Stimulated activated CD4-positive, alpha-beta T cell treated with anti-CD3 and anti-CD28 coated beads, Interleukin-15, amount 100 ng/mL, for 48 hours (primary cell): ENCODE measurements around the gene IL13RA2.
A peak's percentile ranks its signal among the peaks of the same experiment; 100 is the strongest.

Experiments
- DNase-seq, 2 donors: peaks; one replicate each; pipeline ENCODE4 v3.0.0-alpha.2; 2020; ENCODE audit warnings: low read depth in 2 of 2

Gene IL13RA2, protein sequence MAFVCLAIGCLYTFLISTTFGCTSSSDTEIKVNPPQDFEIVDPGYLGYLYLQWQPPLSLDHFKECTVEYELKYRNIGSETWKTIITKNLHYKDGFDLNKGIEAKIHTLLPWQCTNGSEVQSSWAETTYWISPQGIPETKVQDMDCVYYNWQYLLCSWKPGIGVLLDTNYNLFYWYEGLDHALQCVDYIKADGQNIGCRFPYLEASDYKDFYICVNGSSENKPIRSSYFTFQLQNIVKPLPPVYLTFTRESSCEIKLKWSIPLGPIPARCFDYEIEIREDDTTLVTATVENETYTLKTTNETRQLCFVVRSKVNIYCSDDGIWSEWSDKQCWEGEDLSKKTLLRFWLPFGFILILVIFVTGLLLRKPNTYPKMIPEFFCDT

DNA sequence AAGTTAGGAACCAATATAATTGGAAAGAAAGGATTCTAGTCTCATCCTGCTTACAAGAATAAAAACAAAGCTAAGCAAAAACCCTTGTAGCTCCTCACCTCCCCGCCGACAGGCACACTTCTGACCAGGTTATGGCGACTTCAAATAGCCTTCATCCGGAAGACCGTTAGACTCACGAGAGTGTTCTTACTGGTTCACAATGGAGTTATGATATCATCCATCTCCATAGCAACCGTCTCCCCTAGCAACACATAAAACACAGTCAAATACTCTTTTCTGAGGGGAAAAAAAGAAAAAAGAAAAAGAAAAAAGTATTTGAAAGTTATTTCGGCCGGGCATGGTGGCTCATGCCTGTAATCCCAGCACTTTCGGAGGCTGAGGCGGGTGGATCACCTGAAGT lies at the start of gene IL13RA2:
IL13RA2 (minus strand) TSS at position 162 of the 400 bp plus-strand sequence. CDS start 347 bp downstream, outside the sequence.
- no peak for DNase-seq

DNA sequence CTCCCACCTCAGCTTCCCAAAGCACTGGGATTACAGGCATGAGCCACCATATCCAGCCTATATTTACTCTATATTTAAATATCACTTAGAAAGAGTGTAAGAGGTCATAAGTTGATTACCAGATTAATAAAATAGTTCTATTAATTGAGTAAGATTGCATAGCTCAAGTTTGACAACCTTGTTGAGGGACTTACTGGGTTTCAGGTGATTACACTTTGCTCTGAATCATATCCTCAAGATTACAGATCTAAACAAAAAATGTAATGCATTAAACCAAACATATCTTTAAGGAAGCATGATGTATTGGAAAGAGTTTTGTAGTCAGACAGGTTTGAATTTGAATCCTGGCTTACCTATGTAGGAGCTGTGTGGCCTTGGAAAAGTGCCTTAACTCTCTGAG lies 47.9 kb upstream of the IL13RA2 start:
- no peak for DNase-seq

DNA sequence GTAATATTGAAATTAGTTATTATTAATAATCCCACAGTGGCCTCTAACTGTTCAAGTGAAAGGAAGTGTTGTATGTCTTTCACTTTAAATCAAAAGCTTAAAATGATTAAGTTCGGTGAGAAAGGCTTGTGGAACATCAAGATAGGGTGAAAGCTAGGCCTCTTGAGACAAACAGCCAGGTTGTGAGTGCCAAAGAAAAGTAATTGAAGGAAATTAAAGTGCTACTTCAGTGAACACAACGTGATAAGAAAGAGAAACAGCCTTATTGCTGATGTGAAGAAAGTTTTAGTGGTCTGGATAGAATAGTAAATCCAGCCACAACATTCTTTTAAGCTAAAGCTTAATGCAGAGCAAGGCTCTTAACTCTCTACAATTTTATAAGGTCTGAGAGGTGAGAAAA lies 42.6 kb upstream of the IL13RA2 start:
- DNase-seq: no peak

DNA sequence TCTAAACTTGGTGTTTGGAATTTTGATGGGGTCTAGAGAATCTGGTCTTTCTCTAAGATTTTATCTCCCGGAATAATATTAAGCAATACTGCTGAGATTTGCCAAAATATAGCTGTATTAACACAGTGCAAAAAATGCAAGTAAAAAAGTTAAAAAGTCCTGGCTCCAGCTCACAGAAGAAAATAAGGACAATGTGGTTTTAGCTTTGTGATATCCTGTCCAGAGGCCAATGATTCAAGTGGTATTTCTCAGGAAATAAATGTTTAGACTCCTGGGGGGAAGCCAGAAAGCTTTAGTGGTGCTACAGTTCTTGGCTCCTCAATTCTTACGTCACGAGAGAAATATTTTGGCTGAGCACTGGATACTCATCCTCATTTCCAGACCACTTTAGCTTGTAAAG lies 40.9 kb upstream of the IL13RA2 start:
- DNase-seq: no peak

DNA sequence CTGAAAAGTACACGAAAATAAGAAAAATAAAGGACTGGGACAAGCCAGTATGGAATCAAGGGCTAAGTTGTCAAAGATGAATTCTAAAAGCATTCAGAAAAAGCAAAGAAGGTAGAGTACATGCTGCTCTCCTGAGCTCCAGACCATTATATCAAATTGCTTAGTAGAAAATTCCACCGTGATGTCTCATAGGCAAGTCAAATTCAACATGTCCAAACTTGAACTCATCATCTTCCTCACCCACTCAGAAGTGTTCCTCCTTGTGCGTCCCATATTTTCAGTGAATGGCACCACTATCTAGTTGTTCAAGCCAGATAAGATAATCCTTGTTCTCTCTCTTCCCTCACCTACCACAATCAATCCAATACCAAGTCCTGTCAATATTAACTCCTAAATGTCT lies 37.5 kb upstream of the IL13RA2 start:
- DNase-seq: no peak

DNA sequence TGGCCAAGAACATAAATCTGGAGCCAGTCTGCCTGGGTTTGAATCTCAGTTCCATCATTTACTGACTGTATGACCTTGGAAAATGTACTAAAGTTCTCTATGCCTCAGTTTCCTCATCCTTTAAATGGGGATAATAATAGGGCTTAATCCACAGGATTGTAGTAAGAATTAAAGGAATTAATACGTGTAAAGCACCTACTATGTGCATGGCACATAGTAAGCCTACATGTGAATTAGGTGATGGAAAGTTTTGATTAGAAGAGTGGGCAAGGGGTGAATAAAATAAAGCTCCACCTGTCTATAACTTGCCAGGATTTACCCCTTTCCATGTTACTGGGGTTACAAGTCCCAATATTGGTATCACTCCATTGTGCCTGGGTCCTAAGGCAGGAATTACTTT lies 35.8 kb upstream of the IL13RA2 start:
- no peak for DNase-seq

DNA sequence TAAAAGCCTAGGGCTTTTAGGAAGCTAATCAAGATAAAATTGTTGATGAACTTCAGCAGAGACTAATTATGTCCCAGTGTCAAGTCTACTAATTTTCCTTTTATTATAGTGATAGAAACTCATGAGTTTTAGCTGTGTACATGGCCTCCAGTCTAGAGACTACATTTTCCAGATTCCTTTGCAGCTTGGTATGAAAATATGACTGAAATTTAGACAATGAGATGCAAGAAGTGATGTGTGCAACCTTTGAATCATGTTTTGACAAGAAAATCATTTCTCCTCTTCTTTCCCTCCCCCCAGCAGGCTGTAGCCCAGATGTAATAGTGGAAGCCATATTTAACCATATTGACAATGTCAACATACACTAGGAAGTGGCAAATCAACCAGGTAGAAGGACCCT lies 30.3 kb upstream of the IL13RA2 start:
- DNase-seq: no peak

DNA sequence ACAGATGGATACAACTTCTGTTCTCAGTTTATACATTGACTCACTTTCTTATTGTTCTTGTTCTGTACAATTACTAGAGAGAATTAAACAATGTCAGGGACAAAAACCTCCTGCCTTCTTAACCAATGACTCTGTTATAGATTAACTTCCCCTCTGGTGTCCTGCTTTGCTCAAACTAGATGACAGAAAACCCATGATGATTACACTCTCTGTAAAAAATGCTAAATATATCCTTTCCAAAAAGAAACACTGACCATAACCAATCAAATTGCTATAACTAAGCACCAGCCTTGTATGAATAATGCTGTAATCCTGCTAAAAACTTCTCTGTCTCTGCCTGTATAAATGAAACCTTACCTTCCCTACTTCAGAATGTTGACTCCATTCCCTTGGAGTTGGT lies 29.8 kb upstream of the IL13RA2 start:
- DNase-seq: no peak

DNA sequence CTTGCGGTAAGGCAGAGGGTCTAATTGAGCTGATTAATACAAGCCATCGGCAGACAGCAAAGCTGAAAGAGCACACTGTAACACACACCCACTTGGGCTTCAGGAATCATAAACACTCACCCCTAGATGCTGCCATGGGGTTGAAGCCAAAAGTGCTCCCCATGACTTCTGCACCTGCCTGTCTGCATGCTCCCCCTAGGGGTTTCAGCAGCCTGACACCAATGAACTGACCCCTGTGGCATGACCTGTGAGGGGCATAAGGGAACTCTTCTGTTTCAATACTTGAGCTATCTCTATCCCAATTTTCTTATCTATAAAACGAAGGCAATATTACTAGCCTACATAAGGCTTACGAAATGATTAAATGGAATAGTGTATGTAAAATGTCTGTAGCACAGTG lies 23.0 kb upstream of the IL13RA2 start:
- no peak for DNase-seq

DNA sequence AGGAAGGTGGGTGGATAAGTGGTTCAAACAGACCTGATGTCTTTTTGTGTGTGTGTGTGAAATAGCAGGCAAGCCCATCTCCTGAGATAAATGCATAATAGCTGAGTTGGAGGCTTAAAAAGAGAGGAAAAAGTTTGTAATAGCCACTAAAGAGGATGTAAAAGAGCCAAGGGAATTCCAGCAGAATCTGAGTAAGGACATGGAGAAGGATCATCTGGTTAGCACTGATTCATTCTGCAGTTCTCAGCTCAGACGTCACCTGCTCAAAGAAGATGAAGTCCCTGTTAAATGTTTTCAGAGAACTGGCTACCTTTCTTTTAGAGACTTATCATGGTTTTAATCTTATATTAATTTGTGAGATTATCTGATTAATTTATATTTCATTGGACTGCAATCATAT lies 21.0 kb upstream of the IL13RA2 start:
- DNase-seq: no peak

DNA sequence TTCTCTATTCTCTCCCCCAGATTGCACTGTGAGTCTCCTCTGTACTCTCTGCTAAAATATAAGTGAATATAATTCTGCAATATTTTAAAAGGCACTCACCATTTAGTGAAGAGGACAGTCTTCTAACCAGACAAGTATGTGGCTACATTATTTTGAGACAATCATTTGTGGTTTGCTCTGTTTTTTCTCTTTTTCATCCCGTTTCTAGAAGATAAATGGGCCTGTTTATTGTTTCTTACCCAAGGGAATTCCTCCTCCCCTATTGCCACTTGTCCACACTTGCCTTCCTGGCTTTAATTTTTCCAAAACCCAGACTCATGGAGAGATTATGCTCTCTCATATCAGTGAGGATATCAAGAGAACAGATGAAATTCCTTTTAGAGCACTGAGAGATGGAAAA lies 18.6 kb upstream of the IL13RA2 start:
- no peak for DNase-seq

DNA sequence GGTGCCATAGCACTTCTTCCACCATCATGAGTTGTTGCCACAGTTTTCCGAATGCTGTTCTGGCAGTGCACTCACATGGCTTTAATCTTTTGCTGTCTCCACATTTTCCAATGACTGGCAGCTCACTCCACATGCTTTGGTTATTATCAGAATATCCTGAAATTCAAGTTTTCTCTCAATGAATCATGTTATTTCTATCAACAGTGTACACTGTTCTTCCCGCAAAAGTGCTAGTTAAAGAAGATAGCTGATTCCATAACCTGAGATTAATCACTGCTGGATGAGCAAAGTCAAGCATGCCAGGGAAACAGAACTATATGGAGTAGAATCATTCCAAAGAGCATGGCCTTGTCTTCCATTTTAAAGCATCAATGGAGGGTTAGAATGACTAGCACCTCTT lies 14.6 kb upstream of the IL13RA2 start:
- DNase-seq: no peak

DNA sequence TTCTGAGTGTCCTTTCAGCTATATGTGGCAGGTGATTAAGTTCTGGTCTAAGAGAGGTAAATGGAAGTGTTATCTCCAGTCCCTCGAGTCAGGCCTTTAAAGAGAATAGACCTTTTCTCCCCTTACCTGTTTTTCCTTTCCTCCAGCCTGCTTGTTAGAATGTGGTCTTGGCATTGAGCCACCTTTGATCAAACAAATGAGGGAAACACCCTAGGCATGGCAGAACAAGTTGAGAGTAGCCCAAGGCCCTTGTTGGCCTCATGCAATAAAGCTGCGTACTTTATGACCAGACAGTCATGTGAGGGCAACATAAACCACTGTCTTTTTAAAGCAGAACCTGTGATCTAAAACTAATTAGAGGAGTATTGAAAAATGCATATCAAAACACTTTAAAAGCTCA lies 13.2 kb upstream of the IL13RA2 start:
- DNase-seq: no peak

DNA sequence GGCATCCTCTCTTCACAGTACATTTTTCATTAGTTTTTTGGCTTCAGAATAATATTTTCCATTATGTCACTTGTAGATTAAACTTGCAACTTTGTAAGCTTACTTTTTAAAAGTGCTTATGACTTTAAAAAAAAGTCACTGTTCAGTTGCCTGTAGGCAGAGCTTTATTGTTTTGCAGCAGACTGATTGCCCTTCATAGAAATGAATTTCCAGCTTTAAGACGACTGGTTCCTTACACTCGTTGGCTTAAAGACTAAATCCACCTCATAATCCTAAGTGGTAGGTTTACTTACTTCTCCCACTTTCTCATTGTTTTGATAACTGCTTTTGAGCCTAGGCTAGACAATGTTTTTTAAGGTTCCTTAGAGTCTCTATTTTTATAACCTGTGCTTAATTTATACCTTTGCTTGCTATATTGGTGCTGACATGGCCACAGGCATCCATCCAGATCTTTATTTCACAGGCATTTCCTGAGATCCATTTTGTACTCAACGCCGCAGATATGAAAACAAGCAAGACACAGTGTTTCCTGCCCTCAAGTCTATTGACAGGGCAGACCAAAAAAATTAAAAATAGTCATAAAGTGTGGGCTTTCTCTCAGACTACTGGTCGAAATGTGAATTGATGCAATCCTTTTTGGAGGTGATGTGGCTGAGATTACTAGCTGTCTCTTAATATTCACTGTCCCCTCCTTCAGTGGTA lies 12.6 kb upstream of the IL13RA2 start:
- DNase-seq: no peak

DNA sequence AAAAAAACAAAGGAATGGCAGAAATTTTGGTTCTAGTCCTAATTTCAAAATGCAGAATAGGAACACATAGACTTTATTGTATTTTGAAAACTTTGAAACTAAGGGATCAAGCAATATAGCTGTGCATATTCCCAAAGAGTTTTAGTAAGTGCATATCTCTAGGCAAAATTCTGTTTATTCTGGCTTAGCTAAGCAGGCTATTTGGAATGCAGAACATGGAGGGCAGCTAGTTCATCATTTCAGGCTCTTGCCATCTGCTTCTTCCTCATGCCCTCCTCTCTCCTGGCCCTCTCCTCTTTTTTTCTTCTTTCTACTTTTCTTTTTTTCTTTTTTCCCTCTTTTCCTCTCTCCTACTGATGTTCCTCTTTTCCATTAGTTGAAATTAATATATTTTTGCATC lies 12.0 kb upstream of the IL13RA2 start:
- no peak for DNase-seq

DNA sequence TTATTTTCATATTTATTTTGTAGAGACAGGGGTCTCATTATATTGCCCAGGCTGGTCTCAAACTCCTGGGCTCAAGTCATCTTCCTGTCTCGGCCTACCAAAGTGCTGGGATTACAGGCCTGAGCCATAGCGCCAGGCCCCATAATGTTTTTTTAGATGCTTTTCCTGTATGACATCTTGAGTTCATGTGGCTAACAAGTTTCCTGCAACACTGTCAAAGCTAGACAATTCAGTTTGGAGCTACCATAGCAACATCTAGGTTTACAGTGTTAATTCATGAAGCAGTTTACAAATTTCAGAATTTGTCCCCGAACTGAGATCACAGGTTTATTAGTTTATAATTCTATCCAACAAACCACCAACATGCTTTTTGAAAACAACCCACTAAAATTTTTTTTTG lies 6.4 kb upstream of the IL13RA2 start:
- no peak for DNase-seq

DNA sequence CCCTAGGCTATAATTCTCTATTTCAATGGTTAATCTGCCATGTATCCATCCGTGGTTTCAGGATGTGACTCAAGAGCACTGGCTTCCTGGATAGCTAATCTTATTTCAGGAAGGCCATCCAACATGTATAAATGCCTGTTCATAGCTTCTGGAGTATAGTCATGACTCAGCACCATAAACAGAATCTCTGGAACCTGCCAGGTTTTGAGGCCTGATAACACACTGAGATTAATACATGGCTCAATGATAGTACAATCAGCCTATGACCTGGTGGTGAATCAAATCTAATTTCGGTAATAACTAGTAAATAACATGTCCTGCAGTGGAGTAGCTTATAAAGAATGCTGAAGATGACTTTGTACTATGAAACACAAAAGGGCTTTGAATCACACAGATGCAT lies 5.7 kb upstream of the IL13RA2 start:
- no peak for DNase-seq

DNA sequence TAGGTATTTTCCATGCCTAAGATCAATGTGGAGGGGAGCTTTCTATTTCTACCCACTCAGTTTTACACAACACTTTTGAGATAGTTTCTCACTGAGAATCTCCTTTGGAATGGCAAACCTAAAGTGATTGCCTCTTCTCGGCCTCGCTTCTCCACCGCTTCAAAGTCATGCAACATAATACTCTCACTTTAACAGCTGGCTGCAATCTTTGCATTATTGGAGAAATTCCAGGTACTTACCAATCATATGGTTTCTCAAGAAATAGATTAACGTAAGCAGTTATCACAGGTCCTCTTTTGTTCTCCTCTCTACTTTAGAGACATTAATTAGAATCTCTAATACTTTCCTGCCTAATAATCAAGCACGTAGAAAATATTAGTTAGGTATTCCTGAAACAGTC lies 3.7 kb upstream of the IL13RA2 start:
- no peak for DNase-seq

DNA sequence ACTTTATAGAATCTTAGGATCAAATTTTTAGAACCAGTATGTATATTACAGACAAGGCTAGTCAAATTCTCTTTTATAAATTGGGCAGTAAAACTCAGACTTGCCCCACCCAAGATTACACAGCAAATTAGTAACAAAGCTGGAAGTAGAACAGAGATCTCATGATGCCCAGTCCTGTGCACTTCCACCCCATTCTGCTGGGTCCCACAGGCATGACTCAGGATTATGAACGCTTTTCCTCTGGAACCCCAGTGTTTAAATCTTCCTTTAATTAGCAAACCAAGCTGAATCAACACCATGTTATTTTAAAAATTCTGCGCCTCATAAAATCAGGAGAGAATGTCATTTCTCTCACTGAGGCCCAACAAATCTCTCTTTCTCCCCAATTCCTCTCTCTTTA lies 1.5 kb upstream of the IL13RA2 start:
- no peak for DNase-seq

DNA sequence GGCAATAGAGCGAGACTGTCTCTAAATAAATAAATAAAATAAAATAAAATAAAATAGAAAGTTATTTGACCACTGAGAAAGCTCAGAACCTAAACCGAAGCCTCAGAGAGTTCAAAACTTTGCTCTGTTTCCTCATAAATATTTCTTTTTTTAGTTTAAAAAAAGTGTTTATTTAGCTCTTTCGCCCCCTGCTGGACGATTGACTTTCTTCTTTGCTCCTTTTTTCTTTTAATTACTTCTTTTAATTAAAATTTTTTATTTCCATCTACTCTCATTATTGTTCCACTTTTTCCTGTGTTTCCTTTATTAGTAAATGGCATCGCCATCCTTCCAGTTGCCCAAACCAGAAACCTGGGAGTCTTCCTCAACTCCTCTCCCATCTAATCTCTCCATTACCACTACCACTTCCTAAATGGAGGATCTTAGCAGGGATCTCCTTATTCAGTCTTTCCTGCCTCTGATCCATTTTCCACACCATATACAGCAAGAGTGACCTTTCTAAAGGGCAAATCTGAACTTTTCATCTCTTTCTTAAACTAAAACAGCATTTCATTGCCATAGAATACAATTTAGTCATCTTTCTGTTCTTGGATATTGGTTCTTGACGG lies 728 bp upstream of the IL13RA2 start:
- DNase-seq: peak in 1 of 2 donors; percentile 5

DNA sequence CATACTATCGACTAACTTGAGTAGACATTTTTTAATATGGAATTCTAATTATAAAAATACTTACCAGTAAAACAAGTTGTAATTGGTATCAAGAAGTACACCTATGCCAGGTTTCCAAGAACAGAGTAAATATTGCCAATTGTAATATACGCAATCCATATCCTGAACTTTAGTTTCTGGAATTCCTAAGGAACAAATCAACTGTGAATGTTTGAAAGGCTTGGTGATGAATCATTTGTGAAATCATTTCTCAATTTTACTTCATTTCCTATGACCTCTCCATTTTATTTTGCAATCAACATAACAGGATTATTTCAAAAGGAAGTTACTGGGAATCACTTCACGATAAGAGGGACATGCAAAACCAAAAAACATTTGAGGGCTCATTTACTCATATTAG lies 3.7 kb downstream of the IL13RA2 start:
- no peak for DNase-seq

DNA sequence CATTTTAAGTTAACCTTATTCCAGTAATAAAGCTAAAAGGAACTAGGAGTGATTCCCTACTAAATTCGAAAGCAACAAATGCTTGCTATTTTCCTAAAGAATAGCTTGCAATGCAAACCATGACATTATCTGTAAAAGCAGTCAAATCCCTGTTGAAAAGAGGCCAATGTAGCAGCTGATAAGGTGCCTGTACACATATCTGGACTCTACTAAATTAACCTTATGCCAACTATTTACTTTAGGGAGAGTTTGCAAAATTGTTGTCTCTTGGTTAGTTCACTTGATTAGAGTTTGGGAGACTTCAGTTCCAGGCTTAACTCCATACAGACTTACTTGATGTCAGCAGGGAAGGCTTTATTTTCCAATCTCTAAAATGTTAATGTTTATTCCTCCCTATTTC lies 6.0 kb downstream of the IL13RA2 start:
- DNase-seq: no peak

DNA sequence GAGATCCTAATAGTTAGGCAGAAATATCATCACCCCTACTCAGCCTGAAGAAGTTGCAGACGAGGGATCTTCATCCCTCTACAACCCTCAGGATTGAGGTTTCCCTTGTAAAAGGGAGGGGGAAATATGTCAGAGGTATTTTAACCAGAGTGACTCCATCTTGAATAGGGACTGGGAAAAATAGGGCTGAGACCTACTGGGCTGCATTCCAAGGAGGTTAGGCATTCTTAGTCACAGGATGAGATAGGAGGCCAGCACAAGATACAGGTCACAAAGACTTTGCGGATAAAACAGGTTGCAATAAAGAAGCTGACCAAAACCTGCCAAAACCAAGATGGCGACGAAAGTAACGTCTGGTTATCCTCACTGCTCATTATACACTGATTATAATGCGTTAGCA lies 17.5 kb downstream of the IL13RA2 start:
- no peak for DNase-seq
